HuH-7.5 (cell line): Measurements from ENCODE around the gene SHOC2.

ENCODE experiments used
- DNase-seq: peaks from one replicate; pipeline ENCODE4 v3.0.0; 2011; ENCODE audit warnings: low spot score

Gene SHOC2

DNA sequence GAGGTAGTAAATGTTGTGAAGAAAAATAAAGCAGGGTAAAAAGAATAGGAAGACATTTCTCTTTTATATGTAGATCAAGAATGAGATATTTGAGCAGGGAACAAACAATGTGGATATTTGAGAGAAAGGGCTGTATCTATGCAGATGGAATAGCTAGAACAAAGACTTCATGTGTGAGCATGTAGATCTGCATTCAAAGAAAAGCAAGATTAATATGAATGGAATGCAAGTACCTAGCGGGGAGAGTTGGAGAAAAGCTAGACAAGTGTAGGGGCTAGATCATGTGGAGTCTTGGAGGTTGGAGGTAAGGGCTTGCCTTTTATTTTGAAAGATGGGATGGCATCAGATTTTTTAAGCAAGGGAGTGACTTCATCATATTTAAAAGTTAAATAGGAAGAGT, 27.1 kb downstream of the SHOC2 start:
- DNase-seq: no peak

- no peak for DNase-seq
Measured at GRCh38 chr10:110947061-110947595, 27.7 kb downstream of the SHOC2 start.

DNA sequence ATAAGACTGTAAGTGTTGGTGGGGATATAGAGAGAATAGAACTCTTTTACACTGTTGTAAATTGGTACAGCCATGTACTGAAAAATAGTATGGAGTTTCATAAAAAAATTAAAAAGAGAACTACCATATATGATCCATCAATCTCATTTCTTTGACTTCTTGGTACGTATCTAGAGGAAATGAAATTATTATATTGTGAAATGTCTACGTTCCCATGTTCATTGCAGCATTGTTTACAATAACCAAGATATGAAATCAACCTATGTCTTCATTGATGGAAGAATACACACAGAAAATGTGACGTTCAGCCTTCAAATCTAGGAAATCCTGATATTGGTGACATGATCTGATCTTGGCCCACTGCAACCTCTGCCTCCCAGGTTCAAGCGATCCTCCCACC, 32.0 kb downstream of the SHOC2 start:
- DNase-seq: no peak

GRCh38 chr10:110957606-110958005, 38.2 kb downstream of the SHOC2 start:
- DNase-seq: no peak

- no peak for DNase-seq
Measured at GRCh38 chr10:110959379-110960332, 40.3 kb downstream of the SHOC2 start.

GRCh38 chr10:110960333-110960712, 40.9 kb downstream of the SHOC2 start:
- no peak for DNase-seq

GRCh38 chr10:110962443-110962842, 43.0 kb downstream of the SHOC2 start:
- no peak for DNase-seq

GRCh38 chr10:110963162-110963561, 43.8 kb downstream of the SHOC2 start:
- DNase-seq: no peak

GRCh38 chr10:110964681-110965080, 45.3 kb downstream of the SHOC2 start:
- DNase-seq: no peak

DNA sequence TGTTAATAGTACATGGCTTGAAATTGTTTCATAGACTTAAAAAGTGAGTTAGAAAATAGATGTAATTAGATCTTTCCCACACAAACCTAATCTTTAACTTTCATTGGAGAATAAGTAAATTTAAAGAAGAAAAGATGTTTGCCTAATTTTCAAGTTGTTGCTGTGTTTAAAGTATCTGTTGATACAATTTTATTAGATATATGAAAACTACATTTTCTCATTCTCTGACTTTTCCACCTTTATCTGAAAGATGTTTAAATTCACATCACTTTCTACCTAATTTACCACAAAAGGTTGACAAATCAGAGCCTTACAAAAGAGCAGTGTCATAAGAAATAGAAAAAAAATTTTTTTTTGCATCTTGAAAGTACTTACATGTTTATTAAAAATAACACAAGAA, 45.8 kb downstream of the SHOC2 start:
- DNase-seq: no peak

DNA sequence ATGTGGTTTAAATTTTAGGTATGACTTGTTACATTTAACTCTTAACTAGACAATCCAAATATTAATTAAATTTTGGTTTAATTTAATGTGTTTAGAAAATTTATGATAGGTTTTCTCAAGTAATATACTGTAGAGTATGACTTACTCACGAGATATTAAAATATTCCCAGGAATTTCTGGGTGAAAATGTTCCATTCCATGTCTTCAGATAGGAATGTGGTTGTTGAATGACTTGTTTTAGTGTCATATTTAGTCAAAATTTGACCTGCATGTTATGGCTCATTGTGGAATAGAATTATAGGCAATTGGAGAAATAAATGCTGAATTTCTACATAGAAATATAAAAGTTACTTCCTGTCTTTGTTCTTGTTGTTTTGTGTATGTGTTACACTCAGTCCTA, 46.7 kb downstream of the SHOC2 start:
- no peak for DNase-seq

- no peak for DNase-seq
Measured at GRCh38 chr10:110967009-110967630, 47.7 kb downstream of the SHOC2 start.

- no peak for DNase-seq
Measured at GRCh38 chr10:110967645-110968044, 48.2 kb downstream of the SHOC2 start.

GRCh38 chr10:110969183-110969582, 49.8 kb downstream of the SHOC2 start:
- no peak for DNase-seq

GRCh38 chr10:110971638-110972037, 52.2 kb downstream of the SHOC2 start:
- no peak for DNase-seq

DNA sequence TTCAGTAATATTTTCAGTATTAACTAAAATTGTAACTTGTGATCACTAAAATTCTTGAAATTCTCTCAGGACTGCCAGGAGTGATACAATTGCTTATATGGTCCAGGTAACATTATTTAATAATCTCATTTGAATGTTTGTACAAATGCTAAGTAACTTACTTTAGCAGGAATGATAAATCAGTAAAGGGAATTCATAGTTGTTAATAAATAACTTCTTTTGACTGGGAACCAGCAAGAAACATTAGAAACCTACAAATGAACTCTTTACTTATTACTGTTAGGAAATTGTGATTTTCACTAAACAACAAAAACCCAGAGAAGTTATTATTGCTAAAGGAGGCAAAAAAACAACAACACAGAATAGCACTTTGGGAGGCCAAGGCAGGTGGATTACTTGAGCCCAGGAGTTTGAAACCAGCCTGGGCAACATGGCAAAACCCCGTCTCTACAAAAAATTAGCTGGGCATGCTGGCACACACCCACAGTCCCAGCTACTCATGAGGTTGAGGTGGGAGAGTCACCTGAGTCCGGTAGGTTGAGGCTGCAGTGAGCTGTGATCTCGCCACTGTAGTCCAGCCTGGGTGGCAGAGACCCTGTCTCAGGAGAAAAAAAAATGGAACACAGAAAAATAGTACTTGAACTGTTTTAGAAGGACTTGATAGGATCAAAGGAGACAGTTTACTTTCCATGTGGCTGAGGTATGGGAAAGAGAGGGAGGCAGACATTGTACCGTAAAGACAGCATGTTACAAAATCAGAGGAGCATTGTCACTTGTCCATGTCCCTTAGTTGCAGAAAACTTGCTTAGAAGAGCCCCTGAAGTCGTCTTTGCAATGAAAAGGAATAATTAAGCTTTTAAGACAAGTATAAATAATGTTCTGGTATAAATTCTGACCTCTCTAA, 53.1 kb downstream of the SHOC2 start:
- DNase-seq: no peak

DNA sequence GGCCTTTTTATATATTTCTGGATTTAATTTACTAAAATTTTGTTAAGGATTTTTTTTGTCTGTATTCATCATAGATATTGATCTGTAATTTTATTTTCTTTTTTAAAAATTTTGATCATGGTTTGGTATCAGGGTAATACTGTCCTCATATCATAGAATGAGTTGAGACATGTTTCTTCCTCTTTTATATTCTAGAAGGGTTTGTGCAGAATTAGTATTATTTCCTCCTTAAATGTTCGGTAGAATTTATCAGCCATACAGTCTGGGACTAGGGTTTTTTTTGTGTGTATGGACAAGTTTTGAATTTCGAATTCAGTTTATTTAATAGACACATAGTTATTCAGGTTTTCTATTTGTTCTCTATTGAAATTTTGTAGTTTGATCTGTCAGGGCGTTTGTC, 54.0 kb downstream of the SHOC2 start:
- no peak for DNase-seq

- DNase-seq: no peak
Measured at GRCh38 chr10:110976577-110976976, 57.2 kb downstream of the SHOC2 start.

DNA sequence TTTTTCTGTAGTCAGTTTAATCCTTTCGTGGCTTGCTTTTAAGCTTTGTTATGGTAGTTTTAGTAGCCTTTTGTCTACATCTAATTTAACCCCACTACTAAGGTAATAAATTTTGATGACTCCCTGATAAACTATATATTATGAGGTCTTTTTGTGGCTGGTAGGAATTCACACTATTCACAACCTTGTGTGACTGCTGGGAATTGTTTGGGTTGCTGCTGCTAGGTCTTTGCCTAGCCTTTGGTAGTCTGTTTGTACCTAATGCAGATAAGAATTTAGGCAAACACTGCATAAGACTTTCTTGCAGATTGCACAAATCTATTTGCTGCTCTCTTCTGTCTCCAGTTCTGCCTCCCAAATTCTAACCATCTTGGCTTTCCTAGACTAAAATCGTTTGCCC, 58.3 kb downstream of the SHOC2 start:
- no peak for DNase-seq

- no peak for DNase-seq
Measured at GRCh38 chr10:110978204-110978603, 58.8 kb downstream of the SHOC2 start.

GRCh38 chr10:110979611-110980010, 60.2 kb downstream of the SHOC2 start:
- DNase-seq: no peak

DNA sequence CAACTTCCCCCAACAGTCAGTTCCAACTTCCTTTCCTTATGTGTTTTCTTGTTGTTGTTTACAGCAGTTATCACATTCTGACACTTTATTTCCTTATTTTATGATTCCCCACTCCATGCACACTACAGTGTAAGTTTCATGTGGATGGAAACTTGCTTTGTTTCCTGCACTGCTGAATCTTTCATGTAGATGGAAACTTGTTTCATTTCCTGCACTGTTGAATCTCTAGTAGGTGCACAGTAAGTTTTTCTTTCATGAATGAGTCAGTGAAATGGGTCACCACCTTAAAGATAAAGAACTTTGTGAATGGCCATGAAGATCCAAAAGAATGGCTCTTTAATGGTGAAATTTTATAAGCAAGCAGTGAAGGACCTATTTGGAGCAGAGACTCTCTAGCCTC, 61.4 kb downstream of the SHOC2 start:
- DNase-seq: no peak
